HepG2 (cell line): ENCODE data around the gene HES2. TPM values are rescaled to one million over a fixed set of nuclear protein-coding genes. Genes with fewer than 3 reads are reported as not detected.

Experiments used
- AHR ChIP-seq: IDR thresholded peaks from 2 replicates; pipeline ENCODE4 v1.6.1; 2018; ENCODE audit warnings: missing genetic modification reagents, missing compliant biosample characterization
- BATF2 ChIP-seq: sonication (generic); formaldehyde crosslinking; IDR thresholded peaks from 2 replicates; pipeline ENCODE4 v1.8.0; 2022; ENCODE audit warnings: mild to moderate bottlenecking, missing genetic modification reagents, moderate library complexity
- ELF1 ChIP-seq: sonication (generic); formaldehyde crosslinking; IDR thresholded peaks from 2 replicates; pipeline ENCODE4 v1.4.0; 2020; ENCODE audit warnings: missing genetic modification reagents
- FOXP4 ChIP-seq: sonication (generic); formaldehyde crosslinking; IDR thresholded peaks from 2 replicates; pipeline ENCODE4 v1.4.0; 2020; ENCODE audit warnings: missing genetic modification reagents
- HIC2 ChIP-seq: sonication (generic); formaldehyde crosslinking; IDR thresholded peaks from 2 replicates; pipeline ENCODE4 v1.9.0; 2022; ENCODE audit warnings: low read depth, missing genetic modification reagents
- HOXA7 ChIP-seq: sonication (generic); formaldehyde crosslinking; IDR thresholded peaks from 2 replicates; pipeline ENCODE4 v1.8.1; 2022; ENCODE audit warnings: mild to moderate bottlenecking, missing genetic modification reagents, moderate library complexity
- NCOA5 ChIP-seq: sonication (generic); formaldehyde crosslinking; IDR thresholded peaks from 2 replicates; pipeline ENCODE4 v1.4.0; 2020; ENCODE audit warnings: missing genetic modification reagents
- NONO ChIP-seq, 2 experiments: fragments of 450-650 bp in 1 of 2; sonication (generic) in 1 of 2; formaldehyde crosslinking in 1 of 2; IDR thresholded peaks in 1 of 2; conservative IDR thresholded peaks in 1 of 2; 2 replicates each; pipeline versions ENCODE4 v1.6.1 to v1.8.0; 2017 to 2022; ENCODE audit warnings: mild to moderate bottlenecking in 1 of 2, missing genetic modification reagents in 1 of 2, moderate library complexity in 1 of 2
- PAF1 ChIP-seq: IDR thresholded peaks from 2 replicates; pipeline ENCODE4 v1.6.1; 2016; ENCODE audit warnings: missing genetic modification reagents, missing compliant biosample characterization
- SAP130 ChIP-seq: IDR thresholded peaks from 2 replicates; pipeline ENCODE4 v1.6.1; 2016; ENCODE audit warnings: low read depth
- TBX2 ChIP-seq: sonication (generic); formaldehyde crosslinking; IDR thresholded peaks from 2 replicates; pipeline ENCODE4 v1.5.0; 2020; ENCODE audit warnings: missing genetic modification reagents, mild to moderate bottlenecking, borderline replicate concordance
- YEATS4 ChIP-seq: sonication (generic); formaldehyde crosslinking; IDR thresholded peaks from 2 replicates; pipeline ENCODE4 v1.4.0; 2020; ENCODE audit warnings: missing genetic modification reagents, borderline replicate concordance
- ZBTB33 ChIP-seq: sonication (generic); formaldehyde crosslinking; IDR thresholded peaks from 2 replicates; pipeline ENCODE4 v1.4.0; 2020; ENCODE audit warnings: missing genetic modification reagents
- ZFX ChIP-seq: sonication (generic); formaldehyde crosslinking; IDR thresholded peaks from 2 replicates; pipeline ENCODE4 v1.4.0; 2020; ENCODE audit warnings: mild to moderate bottlenecking, low read depth, missing genetic modification reagents, moderate library complexity
- ZIK1 ChIP-seq: sonication (generic); formaldehyde crosslinking; IDR thresholded peaks from 2 replicates; pipeline ENCODE4 v1.5.0; 2020; ENCODE audit warnings: mild to moderate bottlenecking, low read depth, missing genetic modification reagents, borderline replicate concordance
- ZSCAN9 ChIP-seq: IDR thresholded peaks from 2 replicates; pipeline ENCODE4 v1.6.1; 2016; ENCODE audit warnings: borderline replicate concordance
- polyA plus RNA-seq, 8 experiments: library from polyadenylated mRNA; depleted of rRNA in 3 of 8; stranded (reverse) in 7 of 8; unstranded in 1 of 8; fragments of >200 nt; fragmentation: Illumina TruSeq in 4 of 8; extraction: Trizol in 4 of 8; gene quantifications; 2 replicates each; pipeline versions ENCODE4 v1.2.1 to v1.2.3, GENCODE V29; 2011 to 2016; ENCODE audit warnings: low read depth in 4 of 8, missing spikeins in 1 of 8, mixed read lengths in 1 of 8; ENCODE audit not compliant: insufficient read depth in 1 of 8
- total RNA-seq, 5 experiments: library from RNA; depleted of rRNA; stranded (reverse); fragments of >200 nt; fragmentation: Illumina TruSeq; extraction: Trizol; gene quantifications; 2 replicates each; pipeline ENCODE4 v1.2.3, GENCODE V29; 2016; ENCODE audit warnings: low read depth in 1 of 5

HES2 gene
- total and polyA plus RNA-seq, 2 of the 13 experiments (the other 11 are each of a cell fraction or from before 2014, with no cell fraction given), result 0.11 to 0.17 TPM

- TF ChIP-seq AHR (CRISPR knock-in tag) (0 out of 2 replicates have a peak, but pooled peaks have one; percentile 31), ZFX (CRISPR knock-in tag) (peak; percentile 31; the same call in 1 of the 2 replicates), NONO (IDR thresholded peaks at IDR 0.05) (no peak), NONO (CRISPR knock-in tag; conservative IDR thresholded peaks at IDR 0.05) (peak; percentile 66), HOXA7 (CRISPR knock-in tag) (no peak), YEATS4 (CRISPR knock-in tag) (peak; percentile 16; the same call in 1 of the 2 replicates), BATF2 (CRISPR knock-in tag) (peak; percentile 21; the same call in 1 of the 2 replicates), FOXP4 (CRISPR knock-in tag) (no peak), ZIK1 (no peak), ZSCAN9 (CRISPR knock-in tag) (no peak), ELF1 (no peak), SAP130 (CRISPR knock-in tag) (peak; percentile 45; the same call in 1 of the 2 replicates), PAF1 (no peak), HIC2 (CRISPR knock-in tag) (no peak), ZBTB33 (CRISPR knock-in tag) (peak; percentile 43; the same call in 1 of the 2 replicates), TBX2 (CRISPR knock-in tag) (peak; percentile 49), NCOA5 (CRISPR knock-in tag) (no peak)
These were observed 20.7 kb upstream of the HES2 start (continued) for GRCh38 chr1:6440198-6441126.
